Cardiac atrium fibroblast (primary cell): ENCODE measurements around the gene ARL3. TPM values are rescaled to one million over a fixed set of nuclear protein-coding genes. Genes with fewer than 3 reads are reported as not detected.

Experiments
- total RNA-seq: library from RNA; depleted of rRNA; stranded (reverse); fragments of >200 nt; gene quantifications from 2 replicates; pipeline ENCODE4 v1.2.3, GENCODE V29; 2015

Gene ARL3
- 6.1 and 7.0 TPM in 2 replicates for total RNA-seq

GRCh38 chr10:102713814-102714620 lies at the start of gene ARL3:
TSS of gene ARL3 (minus strand) at chr10:102714397. CDS start at chr10:102714275, 122 bp downstream.

GRCh38 chr10:102743588-102744373 lies 29.6 kb upstream of the ARL3 start, which contains the start of gene WBP1L:
TSS of gene WBP1L (plus strand) at chr10:102743948. CDS start at chr10:102744054, 106 bp downstream.

GRCh38 chr10:102714621-102715455 lies 641 bp upstream of the ARL3 start, which contains the start of gene SFXN2:
TSS of gene SFXN2 (plus strand) at chr10:102714636. CDS start at chr10:102726637, 12,001 bp downstream.

GRCh38 chr10:102644066-102644645 lies 70.0 kb downstream of the ARL3 start, which contains the start of gene TRIM8:
TSS of gene TRIM8 (plus strand) at chr10:102644479. CDS start at chr10:102644618, 139 bp downstream.

Other genes starting within 250 kb of the ARL3 start
- gene ACTR1A, start 211.7 kb downstream of the ARL3 start, total RNA-seq: 114 and 115 TPM in 2 replicates
- 7.4 and 11.2 TPM in 2 replicates for gene SUFU, start 210.4 kb downstream of the ARL3 start, total RNA-seq
- gene TRIM8, start 69.9 kb downstream of the ARL3 start, total RNA-seq: 116 and 205 TPM in 2 replicates
- 2.0 and 3.4 TPM in 2 replicates for gene SFXN2, start 239 bp upstream of the ARL3 start, total RNA-seq
- 50.7 and 59.8 TPM in 2 replicates for gene WBP1L, start 29.6 kb upstream of the ARL3 start, total RNA-seq
- gene CYP17A1, start 123.0 kb upstream of the ARL3 start, total RNA-seq: not detected in 2 replicates
- 11.5 and 12.5 TPM in 2 replicates for gene BORCS7, start 139.9 kb upstream of the ARL3 start, total RNA-seq
- gene AS3MT, start 155.1 kb upstream of the ARL3 start, total RNA-seq: 1.3 and 2.9 TPM in 2 replicates
- 1.4 and 2.3 TPM in 2 replicates for gene CNNM2, start 203.9 kb upstream of the ARL3 start, total RNA-seq